Right atrium auricular region (tissue), 2 donors: ENCODE data around the gene ECEL1. TPM values are rescaled to one million over a fixed set of nuclear protein-coding genes. Genes with fewer than 3 reads are reported as not detected.

Source experiments
- DNase-seq: peaks from one replicate; pipeline ENCODE4 v3.0.0-alpha.2; 2019; ENCODE audit warnings: low spot score
- H3K27ac ChIP-seq, 2 donors: fragments of 200-600 bp; sonication (generic); 1 replicate in 1 of 2; 2 replicates in 1 of 2; pipeline ENCODE4 v1.5.1; 2016 to 2019
- H3K27me3 ChIP-seq, 2 donors: fragments of 200-600 bp; sonication (generic); one replicate each; pipeline versions ENCODE4 v1.5.1 to v1.6.0; 2017 to 2019
- H3K36me3 ChIP-seq: fragments of 200-600 bp; sonication (generic); one replicate; pipeline ENCODE4 v1.5.1; 2016
- H3K4me1 ChIP-seq, 2 donors: fragments of 200-600 bp; sonication (generic); one replicate each; pipeline versions ENCODE4 v1.5.1 to v1.6.0; 2017 to 2019
- H3K4me3 ChIP-seq, 2 donors: fragments of 200-600 bp; sonication (generic); 1 replicate in 1 of 2; 2 replicates in 1 of 2; pipeline ENCODE4 v1.5.1; 2017 to 2019; ENCODE audit warnings: mild to moderate bottlenecking in 1 of 2, moderate library complexity in 1 of 2
- H3K9me3 ChIP-seq, 2 donors: fragments of 200-600 bp; sonication (generic); one replicate each; pipeline ENCODE4 v1.5.1; 2019
- CTCF ChIP-seq, 2 donors: fragments of 200-600 bp; sonication (generic); IDR thresholded peaks; one replicate each; pipeline ENCODE4 v1.5.1; 2019; ENCODE audit warnings: antibody characterized with exemption in 2 of 2
- total RNA-seq, 2 donors: library from RNA; depleted of rRNA; stranded (reverse); fragments of >200 nt; gene quantifications; one replicate each; pipeline ENCODE4 v1.1.0, GENCODE V29; 2016

The ECEL1 gene
- total RNA-seq, 2 donors from 2014 or later = not detected

- Histone ChIP-seq H3K4me3 (no peak overlapping the region), H3K9me3 (no peaks in the 10 kb centered on the region), H3K27ac (no peak overlapping the region), H3K36me3 (no peaks in the 10 kb centered on the region), H3K4me1 (no peaks in the 10 kb centered on the region), H3K27me3 (no peaks in the 10 kb centered on the region)
- TF ChIP-seq CTCF (IDR thresholded peaks at IDR 0.05) = no peak
- DNase-seq = no peak
Measured at GRCh38 chr2:232437195-232437571, 50.5 kb downstream of the ECEL1 start.

- no peak for TF ChIP-seq CTCF (IDR thresholded peaks at IDR 0.05)
- H3K27ac ChIP-seq = no peak overlapping the region
- H3K36me3 ChIP-seq = no peaks in the 10 kb centered on the region
- DNase-seq = no peak
- no peaks in the 10 kb centered on the region for H3K9me3 ChIP-seq
- no peaks in the 10 kb centered on the region for H3K4me1 ChIP-seq
- no peaks in the 10 kb centered on the region for H3K27me3 ChIP-seq
- no peak overlapping the region for H3K4me3 ChIP-seq
Measured at GRCh38 chr2:232436381-232437194, 51.0 kb downstream of the ECEL1 start.

- no peak for TF ChIP-seq CTCF (IDR thresholded peaks at IDR 0.05)
- no peak overlapping the region for H3K27ac ChIP-seq
- no peak overlapping the region for H3K4me3 ChIP-seq
- no peaks in the 10 kb centered on the region for H3K36me3 ChIP-seq
- H3K9me3 ChIP-seq = no peaks in the 10 kb centered on the region
- no peaks in the 10 kb centered on the region for H3K27me3 ChIP-seq
- H3K4me1 ChIP-seq = no peaks in the 10 kb centered on the region
- no peak for DNase-seq
Measured at GRCh38 chr2:232435805-232436204, 51.8 kb downstream of the ECEL1 start.

- TF ChIP-seq CTCF (IDR thresholded peaks at IDR 0.05) = no peak
- DNase-seq = no peak
Measured at GRCh38 chr2:232435375-232435648, 52.3 kb downstream of the ECEL1 start.

GRCh38 chr2:232434563-232435374 lies 52.9 kb downstream of the ECEL1 start:
- Histone ChIP-seq H3K4me3 (no peak overlapping the region), H3K36me3 (no peaks in the 10 kb centered on the region), H3K4me1 (no peaks in the 10 kb centered on the region), H3K27ac (no peak overlapping the region), H3K9me3 (no peaks in the 10 kb centered on the region), H3K27me3 (no peaks in the 10 kb centered on the region)
- no peak for TF ChIP-seq CTCF (IDR thresholded peaks at IDR 0.05)
- no peak for DNase-seq

More at GRCh38 chr2:232435375-232435648, 52.3 kb downstream of the ECEL1 start:
- Histone ChIP-seq H3K4me1 (no peaks in the 10 kb centered on the region), H3K36me3 (no peaks in the 10 kb centered on the region), H3K9me3 (no peaks in the 10 kb centered on the region), H3K27ac (no peak overlapping the region), H3K27me3 (no peaks in the 10 kb centered on the region), H3K4me3 (no peak overlapping the region)
